ENCODE results near the gene MAP3K2. TPM values are rescaled to one million over a fixed set of nuclear protein-coding genes. Genes with fewer than 3 reads are reported as not detected.

The MAP3K2 gene
- total RNA-seq, 2 experiments from 2014 or later, result 55.7 to 58.5 TPM

DNA sequence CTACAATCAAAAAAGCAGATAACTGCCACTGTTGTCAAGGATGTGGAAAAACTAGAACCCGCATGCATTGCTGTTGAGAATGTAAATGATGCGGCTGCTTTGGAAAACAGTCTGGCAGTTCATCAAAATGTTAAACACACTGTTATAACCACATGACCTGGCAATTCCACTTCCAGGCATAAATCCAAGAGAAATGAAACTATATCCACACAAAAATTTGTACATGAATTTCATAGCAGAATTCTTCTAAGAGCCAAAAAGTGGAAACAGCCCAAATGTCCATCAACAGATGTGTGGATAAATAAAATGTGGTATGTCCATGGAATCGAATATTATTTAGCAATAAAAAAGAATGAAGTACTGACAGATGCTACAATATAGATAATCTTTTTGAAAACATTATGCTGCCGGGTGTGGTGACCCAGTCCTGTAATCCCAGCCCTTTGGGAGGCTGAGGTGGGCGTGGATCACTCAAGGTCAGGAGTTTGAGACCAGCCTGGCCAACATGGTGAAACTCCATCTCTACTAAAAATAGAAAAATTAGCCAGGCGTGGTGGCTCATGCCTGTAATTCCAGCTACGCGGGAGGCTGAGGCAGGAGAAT lies 125.9 kb downstream of the MAP3K2 start:
- ATAC-seq (no peak), DNase-seq (no peak)
- ChIA-PET CTCF (no interaction called here), POLR2A (no interaction called here)
- no peak overlapping the region for H3K27ac Mint-ChIP-seq
- peaks cover 65% of the 10 kb centered on the region for H3K36me3 Mint-ChIP-seq (ENCODE audit: low read depth)
- no peaks in the 10 kb centered on the region for H3K9me3 Mint-ChIP-seq (ENCODE audit: insufficient read depth)
- peaks cover 1% of the 10 kb centered on the region for H3K4me1 Mint-ChIP-seq (ENCODE audit: low read depth)
- H3K4me3 Mint-ChIP-seq, result no peak overlapping the region
- H3K27me3 Mint-ChIP-seq (ENCODE audit: low read depth), result no peaks in the 10 kb centered on the region

DNA sequence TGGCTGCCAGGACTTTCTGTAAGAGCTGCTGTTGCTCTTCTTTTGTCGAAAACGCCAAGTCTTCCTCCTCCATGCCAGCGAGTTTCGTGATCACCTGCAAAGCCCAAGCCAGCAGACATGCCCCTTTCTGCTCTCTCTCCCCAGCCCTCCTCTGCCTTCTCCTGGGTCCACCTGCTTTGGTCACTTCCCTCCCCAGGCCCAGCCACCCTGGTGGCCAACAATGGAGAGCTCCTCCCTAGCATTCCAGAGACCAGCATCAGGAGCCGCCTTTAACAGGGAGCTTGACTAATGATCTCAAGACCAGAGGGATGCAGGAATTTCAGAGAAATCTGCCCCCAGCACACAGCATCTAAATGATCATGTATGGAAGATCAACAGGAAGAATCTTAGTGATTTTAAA lies 128.4 kb downstream of the MAP3K2 start:
- no peak for ATAC-seq
- ChIA-PET CTCF (no interaction called here), POLR2A (interaction anchor here (0.7 kb wide), 1 partner anchor 170 kb away, joined by 3 read pairs; no protein-coding TSS in a partner anchor)
- Mint-ChIP-seq H3K27me3 (ENCODE audit: low read depth) (no peaks in the 10 kb centered on the region), H3K27ac (peak overlapping the region; percentile 40), H3K4me3 (no peak overlapping the region), H3K4me1 (ENCODE audit: low read depth) (peaks cover 13% of the 10 kb centered on the region), H3K36me3 (ENCODE audit: low read depth) (peaks cover 63% of the 10 kb centered on the region), H3K9me3 (ENCODE audit: insufficient read depth) (no peaks in the 10 kb centered on the region)
- DNase-seq, result no peak

DNA sequence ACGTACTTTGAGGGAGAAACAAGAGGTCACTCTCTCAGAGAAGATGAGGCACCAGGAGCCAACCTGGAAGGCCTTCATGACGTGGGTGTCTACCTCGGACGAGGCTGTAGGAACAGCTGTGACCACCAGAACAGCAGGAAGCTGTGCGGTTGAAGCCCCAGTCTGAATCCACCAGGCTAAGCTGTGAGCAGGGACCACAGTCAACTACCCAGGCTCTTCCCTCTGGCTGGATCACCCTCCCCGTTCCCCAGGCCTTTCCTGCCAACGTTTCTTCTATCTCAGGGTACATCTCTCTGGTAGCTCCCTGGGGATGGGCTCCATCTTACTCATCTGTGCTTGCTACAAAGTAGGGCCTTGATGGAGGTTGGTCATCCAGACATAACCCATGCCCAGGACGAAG lies 130.9 kb downstream of the MAP3K2 start:
- ChIA-PET POLR2A (no interaction called here), CTCF (no interaction called here)
- H3K9me3 Mint-ChIP-seq (ENCODE audit: insufficient read depth), result no peaks in the 10 kb centered on the region
- H3K36me3 Mint-ChIP-seq (ENCODE audit: low read depth), result peaks cover 46% of the 10 kb centered on the region
- H3K4me1 Mint-ChIP-seq (ENCODE audit: low read depth), result peaks cover 14% of the 10 kb centered on the region
- no peaks in the 10 kb centered on the region for H3K27me3 Mint-ChIP-seq (ENCODE audit: low read depth)
- H3K4me3 Mint-ChIP-seq, result no peak overlapping the region
- no peak for ATAC-seq
- DNase-seq, result no peak
- H3K27ac Mint-ChIP-seq, result peak overlapping the region; percentile 76

DNA sequence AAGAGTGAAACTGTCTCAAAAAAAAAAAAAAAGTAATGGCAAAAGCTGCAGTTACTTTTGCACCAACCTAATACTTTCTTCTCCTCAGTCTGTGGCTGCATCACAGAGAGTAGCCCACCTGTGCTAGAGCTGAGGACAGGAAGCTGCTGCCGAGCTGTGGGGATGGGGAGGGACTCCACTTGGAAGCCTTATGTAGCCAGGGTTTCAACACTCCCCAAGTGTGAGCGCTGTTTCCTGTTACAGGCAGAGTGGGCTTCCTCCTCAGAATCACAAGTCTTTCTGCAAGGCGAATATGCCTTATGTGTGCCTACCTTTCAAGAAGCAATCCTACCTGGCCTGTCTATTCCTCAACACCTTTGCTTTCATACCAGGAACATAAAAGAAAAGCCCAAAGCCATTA lies 131.4 kb downstream of the MAP3K2 start:
- no peaks in the 10 kb centered on the region for H3K27me3 Mint-ChIP-seq (ENCODE audit: low read depth)
- H3K4me1 Mint-ChIP-seq (ENCODE audit: low read depth), result peaks cover 14% of the 10 kb centered on the region
- no peaks in the 10 kb centered on the region for H3K9me3 Mint-ChIP-seq (ENCODE audit: insufficient read depth)
- H3K36me3 Mint-ChIP-seq (ENCODE audit: low read depth), result peaks cover 42% of the 10 kb centered on the region
- H3K27ac Mint-ChIP-seq, result no peak overlapping the region
- no peak for DNase-seq
- ATAC-seq, result no peak
- POLR2A ChIA-PET, result no interaction called here
- CTCF ChIA-PET, result no interaction called here
- H3K4me3 Mint-ChIP-seq, result no peak overlapping the region

DNA sequence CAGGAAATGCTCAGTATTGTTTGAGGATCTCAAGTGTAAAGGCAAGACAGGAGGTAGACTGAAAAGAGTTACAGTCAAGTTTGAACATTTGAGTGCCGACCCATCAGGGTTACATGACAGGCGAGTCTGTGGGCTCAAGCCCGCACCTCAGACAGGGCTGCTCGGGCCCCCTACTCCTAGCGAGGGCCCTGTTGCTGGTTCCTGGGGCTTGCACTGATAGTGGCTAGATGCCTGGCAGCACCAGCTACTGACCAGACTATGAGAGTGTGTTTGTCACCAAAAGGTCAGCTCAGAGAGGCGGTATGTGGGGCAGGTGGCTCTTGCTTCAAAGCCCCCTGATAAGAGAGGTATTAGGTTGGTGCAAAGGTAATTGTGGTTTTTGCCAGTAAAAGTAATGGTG lies 132.1 kb downstream of the MAP3K2 start:
- no peaks in the 10 kb centered on the region for H3K27me3 Mint-ChIP-seq (ENCODE audit: low read depth)
- H3K4me3 Mint-ChIP-seq, result no peak overlapping the region
- DNase-seq (no peak), ATAC-seq (no peak)
- peaks cover 37% of the 10 kb centered on the region for H3K36me3 Mint-ChIP-seq (ENCODE audit: low read depth)
- no peak overlapping the region for H3K27ac Mint-ChIP-seq
- H3K9me3 Mint-ChIP-seq (ENCODE audit: insufficient read depth), result no peaks in the 10 kb centered on the region
- peaks cover 14% of the 10 kb centered on the region for H3K4me1 Mint-ChIP-seq (ENCODE audit: low read depth)
- ChIA-PET CTCF (no interaction called here), POLR2A (no interaction called here)

DNA sequence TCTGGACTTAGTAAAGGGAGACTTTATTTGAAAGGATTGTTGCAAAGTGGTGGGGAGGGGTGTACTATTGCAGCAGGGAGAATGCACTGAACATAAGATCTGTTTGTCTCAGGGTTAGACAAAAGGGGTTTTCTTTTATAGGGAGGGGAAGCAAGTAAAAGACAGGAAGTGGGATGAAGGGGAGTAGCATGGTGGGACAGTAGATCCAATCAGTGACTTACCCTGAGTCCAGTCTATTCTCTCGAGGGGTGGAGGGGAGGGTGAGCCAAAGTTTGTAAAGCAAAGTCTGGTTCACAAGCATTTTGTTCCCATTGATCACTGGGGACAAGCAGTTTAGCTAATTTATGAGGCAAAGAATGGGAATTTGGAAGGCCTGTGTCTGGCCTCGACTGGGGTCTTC lies 132.6 kb downstream of the MAP3K2 start:
- ATAC-seq (no peak), DNase-seq (no peak)
- Mint-ChIP-seq H3K27ac (no peak overlapping the region), H3K4me3 (no peak overlapping the region), H3K36me3 (ENCODE audit: low read depth) (peaks cover 33% of the 10 kb centered on the region), H3K9me3 (ENCODE audit: insufficient read depth) (no peaks in the 10 kb centered on the region), H3K4me1 (ENCODE audit: low read depth) (peaks cover 14% of the 10 kb centered on the region), H3K27me3 (ENCODE audit: low read depth) (no peaks in the 10 kb centered on the region)
- ChIA-PET CTCF (no interaction called here), POLR2A (no interaction called here)

DNA sequence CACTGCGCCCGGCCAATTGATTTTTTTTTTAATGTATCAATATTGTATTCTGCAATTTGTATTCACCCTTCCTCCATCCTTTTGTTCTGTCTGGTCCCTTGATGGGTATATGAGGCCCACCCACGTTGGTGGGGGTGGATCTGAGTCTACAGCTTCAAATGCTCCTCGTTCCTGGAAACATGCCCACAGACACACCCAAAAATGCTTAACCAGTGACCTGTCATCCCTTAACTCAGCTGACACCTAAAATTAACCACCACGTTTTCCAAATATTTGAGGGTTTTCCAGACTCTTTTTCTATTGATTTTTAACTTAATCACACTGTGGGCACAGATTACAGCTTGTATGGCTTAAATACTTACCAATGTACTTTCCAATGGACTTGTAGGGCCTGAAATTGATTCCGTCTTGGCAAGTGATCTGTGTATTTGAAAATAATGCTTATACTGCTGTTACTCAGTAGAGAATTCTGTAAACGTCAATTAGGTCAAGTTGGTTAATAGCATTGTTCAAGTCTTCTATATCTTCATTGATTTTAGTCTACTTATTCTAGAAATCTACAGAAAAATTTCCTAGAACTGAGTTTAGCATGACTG lies 133.3 kb downstream of the MAP3K2 start:
- CTCF ChIA-PET, result no interaction called here
- no peaks in the 10 kb centered on the region for H3K27me3 Mint-ChIP-seq (ENCODE audit: low read depth)
- no peak for DNase-seq
- no peak for ATAC-seq
- no peak overlapping the region for H3K4me3 Mint-ChIP-seq
- peaks cover 28% of the 10 kb centered on the region for H3K36me3 Mint-ChIP-seq (ENCODE audit: low read depth)
- peaks cover 14% of the 10 kb centered on the region for H3K4me1 Mint-ChIP-seq (ENCODE audit: low read depth)
- POLR2A ChIA-PET, result no interaction called here
- H3K9me3 Mint-ChIP-seq (ENCODE audit: insufficient read depth), result no peaks in the 10 kb centered on the region
- H3K27ac Mint-ChIP-seq, result no peak overlapping the region

Small RNA genes within 50 kb of the gene (microRNA-seq; reads per million reads assigned to microRNA genes)
- gene MIR4783, result 2.3 reads per million

Other genes with a start within 250 kb of the MAP3K2 start
- gene CYP27C1, start 167.7 kb downstream of the MAP3K2 start, total RNA-seq, result not detected
- 10 to 100 TPM; 59.4 to 61.7 TPM for gene ERCC3, start 93.8 kb downstream of the MAP3K2 start, total RNA-seq
- not detected for gene PROC, start 30.5 kb upstream of the MAP3K2 start, total RNA-seq
- 10 to 100 TPM; 48.4 to 53.3 TPM for gene IWS1, start 138.5 kb upstream of the MAP3K2 start, total RNA-seq
- 1 to 10 TPM in 1 of 2 experiments, under 1 TPM in 1; 0.82 to 1.2 TPM for gene MYO7B, start 147.7 kb upstream of the MAP3K2 start, total RNA-seq

Data from activated CD8-positive, alpha-beta T cell treated with anti-CD3 and anti-CD28 coated beads, Interleukin-2, amount 10 ng/mL, durations not matched to agents 7 days and 5 days (primary cell).